Spleen (tissue), 7 donors: Measurements from ENCODE around the gene NPRL2.

ENCODE experiments used
- CTCF ChIP-seq, 11 experiments: fragments of 200-600 bp in 7 of 11; fragments of 450-650 bp in 4 of 11; sonication (generic) in 4 of 11; IDR thresholded peaks in 8 of 11; conservative IDR thresholded peaks in 3 of 11; 1 replicate in 7 of 11; 2 replicates in 4 of 11; pipeline versions ENCODE4 v1.4.0 to v1.8.0; 2016 to 2021; ENCODE audit warnings: antibody characterized with exemption in 11 of 11, inconsistent platforms in 4 of 11, mild to moderate bottlenecking in 1 of 11
- POLR2A ChIP-seq, 3 donors: fragments of 450-650 bp; IDR thresholded peaks; one replicate each; pipeline ENCODE4 v1.5.1; 2017; ENCODE audit warnings: antibody characterized with exemption in 3 of 3, mild to moderate bottlenecking in 1 of 3
- donor health status: DM: no; HTN: no; CAD: no; lungs with moderate emphysema.
- donor health status: DM: no; HTN: no; CAD: no.
- donor health status: DM: no; HTN: no; CAD: no.

- no peak for TF ChIP-seq CTCF (IDR thresholded peaks at IDR 0.05 in 8 of 11, conservative IDR thresholded peaks at IDR 0.05 in 3 of 11)
- no peak for TF ChIP-seq POLR2A (IDR thresholded peaks at IDR 0.05)
These were observed 48.2 kb downstream of the NPRL2 start for GRCh38 chr3:50302095-50303012.
